HUES48 (cell line): Measurements from ENCODE around the gene ALDH1A3.

Experiments used
- H3K27ac ChIP-seq: one replicate; pipeline ENCODE4 v1.7.0; 2013; ENCODE audit warnings: low read depth, low read length, inconsistent platforms
- H3K27me3 ChIP-seq: 2 replicates; pipeline ENCODE4 v1.6.1; 2013; ENCODE audit warnings: mild to moderate bottlenecking, low read length; ENCODE audit not compliant: control insufficient read depth, insufficient read depth
- H3K36me3 ChIP-seq: 2 replicates; pipeline ENCODE4 v1.6.1; 2013; ENCODE audit warnings: low read length; ENCODE audit not compliant: control insufficient read depth, insufficient read depth
- H3K4me1 ChIP-seq: 2 replicates; pipeline ENCODE4 v1.6.1; 2013; ENCODE audit warnings: mild to moderate bottlenecking, low read length; ENCODE audit not compliant: control insufficient read depth, insufficient read depth
- H3K4me3 ChIP-seq: 2 replicates; pipeline ENCODE4 v1.5.1; 2013; ENCODE audit warnings: mild to moderate bottlenecking, low read depth, low read length
- H3K9ac ChIP-seq: 2 replicates; pipeline ENCODE4 v1.6.1; 2013; ENCODE audit warnings: mild to moderate bottlenecking, low read depth, low read length, moderate library complexity
- H3K9me3 ChIP-seq: 2 replicates; pipeline ENCODE4 v1.6.1; 2013; ENCODE audit warnings: low read length; ENCODE audit not compliant: control insufficient read depth, insufficient read depth

ALDH1A3 gene

GRCh38 chr15:100908466-100908865, 28.8 kb downstream of the ALDH1A3 start:
- Histone ChIP-seq H3K9me3 (no peaks in the 10 kb centered on the region), H3K27ac (no peak overlapping the region), H3K4me1 (0 out of 2 replicates have a peak, but pooled peaks cover 3% of the 10 kb centered on the region), H3K4me3 (no peak overlapping the region), H3K36me3 (no peaks in the 10 kb centered on the region; the same call in 1 of the 2 replicates), H3K9ac (no peak overlapping the region), H3K27me3 (no peaks in the 10 kb centered on the region)

GRCh38 chr15:100909565-100909964, 29.9 kb downstream of the ALDH1A3 start:
- Histone ChIP-seq H3K4me1 (0 out of 2 replicates have a peak, but pooled peaks cover 3% of the 10 kb centered on the region), H3K27me3 (no peaks in the 10 kb centered on the region), H3K27ac (no peak overlapping the region), H3K9me3 (no peaks in the 10 kb centered on the region), H3K36me3 (no peaks in the 10 kb centered on the region; the same call in 1 of the 2 replicates), H3K4me3 (no peak overlapping the region), H3K9ac (no peak overlapping the region)

- Histone ChIP-seq H3K4me3 (no peak overlapping the region), H3K4me1 (peaks cover 3% of the 10 kb centered on the region; the same call in 1 of the 2 replicates), H3K36me3 (no peaks in the 10 kb centered on the region; the same call in 1 of the 2 replicates), H3K27ac (no peak overlapping the region), H3K27me3 (no peaks in the 10 kb centered on the region), H3K9me3 (no peaks in the 10 kb centered on the region), H3K9ac (no peak overlapping the region)
Measured at GRCh38 chr15:100909989-100910955, 30.6 kb downstream of the ALDH1A3 start.

- Histone ChIP-seq H3K9me3 (no peaks in the 10 kb centered on the region), H3K36me3 (no peaks in the 10 kb centered on the region; the same call in 1 of the 2 replicates), H3K4me1 (peaks cover 3% of the 10 kb centered on the region; the same call in 1 of the 2 replicates), H3K9ac (no peak overlapping the region), H3K27ac (no peak overlapping the region), H3K27me3 (no peaks in the 10 kb centered on the region), H3K4me3 (no peak overlapping the region)
Measured at GRCh38 chr15:100911086-100911485, 31.5 kb downstream of the ALDH1A3 start.

GRCh38 chr15:100913961-100914360, 34.3 kb downstream of the ALDH1A3 start:
- Histone ChIP-seq H3K4me1 (peaks cover 3% of the 10 kb centered on the region; the same call in 1 of the 2 replicates), H3K9ac (no peak overlapping the region), H3K27me3 (peaks cover 21% of the 10 kb centered on the region), H3K27ac (no peak overlapping the region), H3K36me3 (no peaks in the 10 kb centered on the region), H3K9me3 (no peaks in the 10 kb centered on the region), H3K4me3 (no peak overlapping the region)

- no peak overlapping the region for H3K4me3 ChIP-seq
- no peaks in the 10 kb centered on the region for H3K36me3 ChIP-seq
- H3K27me3 ChIP-seq, result peaks cover 29% of the 10 kb centered on the region
- H3K9me3 ChIP-seq, result no peaks in the 10 kb centered on the region
- no peak overlapping the region for H3K9ac ChIP-seq
- no peak overlapping the region for H3K27ac ChIP-seq
- H3K4me1 ChIP-seq, result peaks cover 3% of the 10 kb centered on the region; the same call in 1 of the 2 replicates
Measured at GRCh38 chr15:100914876-100915275, 35.2 kb downstream of the ALDH1A3 start.

GRCh38 chr15:100918034-100918689, 38.5 kb downstream of the ALDH1A3 start:
- H3K4me3 ChIP-seq, result peak overlapping the region; percentile 66
- H3K9me3 ChIP-seq, result no peaks in the 10 kb centered on the region
- H3K27me3 ChIP-seq, result peaks cover 59% of the 10 kb centered on the region
- no peaks in the 10 kb centered on the region for H3K36me3 ChIP-seq
- H3K4me1 ChIP-seq, result no peaks in the 10 kb centered on the region; the same call in 1 of the 2 replicates
- no peak overlapping the region for H3K9ac ChIP-seq
- no peak overlapping the region for H3K27ac ChIP-seq

GRCh38 chr15:100918690-100919480, 39.3 kb downstream of the ALDH1A3 start, which contains the start of gene LRRK1:
Gene LRRK1, plus strand, starts transcription at chr15:100919357. Its CDS starts 5,276 bp downstream, at chr15:100924633.
- Histone ChIP-seq H3K36me3 (no peaks in the 10 kb centered on the region), H3K9ac (no peak within 1 kb of the TSS), H3K4me1 (no peaks in the 10 kb centered on the region; the same call in 1 of the 2 replicates), H3K27me3 (peaks cover 62% of the 10 kb centered on the region), H3K4me3 (peak within 1 kb of the TSS; percentile 66), H3K9me3 (no peaks in the 10 kb centered on the region), H3K27ac (no peak within 1 kb of the TSS)

GRCh38 chr15:100919481-100920405, 40.1 kb downstream of the ALDH1A3 start:
- peaks cover 62% of the 10 kb centered on the region for H3K27me3 ChIP-seq
- no peaks in the 10 kb centered on the region for H3K36me3 ChIP-seq
- H3K4me3 ChIP-seq, result peak overlapping the region; percentile 66
- no peak overlapping the region for H3K27ac ChIP-seq
- no peaks in the 10 kb centered on the region for H3K9me3 ChIP-seq
- H3K4me1 ChIP-seq, result no peaks in the 10 kb centered on the region; the same call in 1 of the 2 replicates
- no peak overlapping the region for H3K9ac ChIP-seq
